Measurements from ENCODE around the gene ANKRD42.

DNA sequence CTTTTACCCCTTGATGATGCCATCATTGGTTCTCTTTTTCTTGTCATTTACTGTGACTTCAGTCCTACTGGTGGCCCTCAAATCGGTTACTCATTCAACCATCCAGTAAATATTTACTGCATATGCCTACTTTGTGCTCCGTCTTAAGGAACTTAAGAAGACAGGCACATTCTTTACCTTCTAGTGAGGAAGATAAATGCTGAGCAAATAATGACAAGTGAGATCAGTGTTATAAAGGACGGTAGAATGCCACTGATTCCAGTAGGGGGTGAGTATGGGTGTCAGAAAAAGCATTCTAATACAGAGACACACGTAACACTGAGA lies 1.6 kb downstream of the ANKRD42 start:
- TF ChIP-seq, protein P1, sequence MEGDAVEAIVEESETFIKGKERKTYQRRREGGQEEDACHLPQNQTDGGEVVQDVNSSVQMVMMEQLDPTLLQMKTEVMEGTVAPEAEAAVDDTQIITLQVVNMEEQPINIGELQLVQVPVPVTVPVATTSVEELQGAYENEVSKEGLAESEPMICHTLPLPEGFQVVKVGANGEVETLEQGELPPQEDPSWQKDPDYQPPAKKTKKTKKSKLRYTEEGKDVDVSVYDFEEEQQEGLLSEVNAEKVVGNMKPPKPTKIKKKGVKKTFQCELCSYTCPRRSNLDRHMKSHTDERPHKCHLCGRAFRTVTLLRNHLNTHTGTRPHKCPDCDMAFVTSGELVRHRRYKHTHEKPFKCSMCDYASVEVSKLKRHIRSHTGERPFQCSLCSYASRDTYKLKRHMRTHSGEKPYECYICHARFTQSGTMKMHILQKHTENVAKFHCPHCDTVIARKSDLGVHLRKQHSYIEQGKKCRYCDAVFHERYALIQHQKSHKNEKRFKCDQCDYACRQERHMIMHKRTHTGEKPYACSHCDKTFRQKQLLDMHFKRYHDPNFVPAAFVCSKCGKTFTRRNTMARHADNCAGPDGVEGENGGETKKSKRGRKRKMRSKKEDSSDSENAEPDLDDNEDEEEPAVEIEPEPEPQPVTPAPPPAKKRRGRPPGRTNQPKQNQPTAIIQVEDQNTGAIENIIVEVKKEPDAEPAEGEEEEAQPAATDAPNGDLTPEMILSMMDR (IDR thresholded peaks at IDR 0.05; ENCODE audit: control extremely low read depth in 1 of 3, insufficient read depth in 1 of 3, low read depth in 1 of 3, low read length in 3 of 3), result no peak
- no peak for TF ChIP-seq EGR1 (IDR thresholded peaks at IDR 0.05; ENCODE audit: borderline replicate concordance, low read depth, low read length)

Measured in H1 (cell line).